Cardiac muscle cell (in vitro differentiated cells and primary cell): ENCODE data around the gene HLA-DPB1. TPM values are rescaled to one million over a fixed set of nuclear protein-coding genes. Genes with fewer than 3 reads are reported as not detected.
"Not testable (repeated sequence)": the region's sequence is repeated elsewhere in the genome, so short reads cannot be mapped to it uniquely, and the experiment has no call there.

Source experiments
- DNase-seq, 2 donors: peaks; one replicate each; pipeline versions ENCODE4 v3.0.0 to v3.0.0-alpha.2; 2010 to 2017; ENCODE audit warnings: low read depth in 1 of 2, low spot score in 1 of 2
- H3K27ac ChIP-seq: fragments of 200-600 bp; sonication (generic); 2 replicates; pipeline ENCODE4 v1.5.1; 2016
- H3K27me3 ChIP-seq: fragments of 200-600 bp; sonication (generic); 2 replicates; pipeline ENCODE4 v1.6.0; 2016; ENCODE audit warnings: control low read depth
- H3K36me3 ChIP-seq: fragments of 200-600 bp; sonication (generic); 2 replicates; pipeline ENCODE4 v1.5.1; 2016; ENCODE audit warnings: control low read depth
- H3K4me1 ChIP-seq: fragments of 200-600 bp; sonication (generic); 2 replicates; pipeline ENCODE4 v1.8.1; 2017; ENCODE audit warnings: low read depth, mild to moderate bottlenecking, mixed run types
- H3K4me3 ChIP-seq: fragments of 200-600 bp; sonication (generic); 2 replicates; pipeline ENCODE4 v1.5.1; 2016; ENCODE audit warnings: mild to moderate bottlenecking
- H3K9me3 ChIP-seq: fragments of 200-600 bp; sonication (generic); 2 replicates; pipeline ENCODE4 v1.5.1; 2017; ENCODE audit warnings: low read depth, mild to moderate bottlenecking, control low read depth
- CTCF ChIP-seq: IDR thresholded peaks from 2 replicates; pipeline ENCODE4 v1.5.1; 2012; ENCODE audit warnings: low read depth, mild to moderate bottlenecking, low read length
- polyA plus RNA-seq: library from polyadenylated mRNA; unstranded; fragments of >200 nt; fragmentation: Nextera tagmentation; extraction: Ambion mirVana; gene quantifications from 2 replicates; pipeline ENCODE4 v1.2.1, GENCODE V29; 2016
- total RNA-seq: library from RNA; depleted of rRNA; stranded (reverse); fragments of >200 nt; gene quantifications from 2 replicates; pipeline ENCODE4 v1.2.3, GENCODE V29; 2016

HLA-DPB1 gene
- total and polyA plus RNA-seq, 2 experiments from 2014 or later: 8.6 to 26.1 TPM

DNA sequence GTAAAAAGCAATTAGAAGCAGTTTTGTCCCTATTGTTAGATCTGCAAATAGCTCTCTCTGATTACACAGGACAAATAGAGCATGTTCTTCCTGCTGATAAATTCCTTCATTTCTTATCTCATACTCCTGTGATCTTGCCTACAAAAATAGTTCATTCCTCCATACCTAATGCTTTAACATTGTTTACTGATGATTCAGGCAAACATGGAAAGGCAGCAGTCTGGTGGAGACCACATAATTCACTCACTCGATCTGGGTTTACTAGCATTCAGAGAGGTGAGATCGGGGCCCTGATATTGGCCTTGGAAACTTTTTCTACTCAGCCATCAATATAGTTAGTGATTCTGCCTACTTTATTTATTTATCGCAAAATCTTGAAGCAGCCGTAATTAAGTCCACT lies 22.6 kb upstream of the HLA-DPB1 start:
- H3K9me3 ChIP-seq: no peaks in the 10 kb centered on the region
- no peak for TF ChIP-seq CTCF
- H3K27me3 ChIP-seq: no peaks in the 10 kb centered on the region
- peak in 1 of 2 donors; percentile 41 for DNase-seq
- no peaks in the 10 kb centered on the region for H3K36me3 ChIP-seq
- H3K4me1 ChIP-seq: no peaks in the 10 kb centered on the region
- H3K27ac ChIP-seq: no peak overlapping the region
- H3K4me3 ChIP-seq: no peak overlapping the region

GRCh38 chr6:33057222-33058150 lies 18.3 kb upstream of the HLA-DPB1 start:
- Histone ChIP-seq H3K4me1 (no peaks in the 10 kb centered on the region), H3K36me3 (no peaks in the 10 kb centered on the region), H3K9me3 (no peaks in the 10 kb centered on the region), H3K27me3 (no peaks in the 10 kb centered on the region), H3K27ac (no peak overlapping the region), H3K4me3 (no peak overlapping the region)
- no peak for DNase-seq
- TF ChIP-seq CTCF: no peak

GRCh38 chr6:33061987-33062386 lies 13.8 kb upstream of the HLA-DPB1 start:
- H3K36me3 ChIP-seq: no peaks in the 10 kb centered on the region
- no peak for TF ChIP-seq CTCF
- DNase-seq: peak in 1 of 2 donors; percentile 38
- no peak overlapping the region for H3K4me3 ChIP-seq
- H3K27ac ChIP-seq: no peak overlapping the region
- peaks cover 8% of the 10 kb centered on the region for H3K27me3 ChIP-seq
- no peaks in the 10 kb centered on the region for H3K9me3 ChIP-seq
- H3K4me1 ChIP-seq: no peaks in the 10 kb centered on the region

GRCh38 chr6:33063435-33063834 lies 12.4 kb upstream of the HLA-DPB1 start:
- not testable (repeated sequence) for H3K4me1 ChIP-seq, H3K27me3 ChIP-seq, H3K4me3 ChIP-seq, DNase-seq, H3K36me3 ChIP-seq, H3K9me3 ChIP-seq, H3K27ac ChIP-seq

- H3K4me3 ChIP-seq: no peak overlapping the region
- no peak for TF ChIP-seq CTCF
These were observed 11.1 kb upstream of the HLA-DPB1 start for GRCh38 chr6:33064723-33065122.

GRCh38 chr6:33065312-33065711 lies 10.5 kb upstream of the HLA-DPB1 start:
- no peak for DNase-seq

More at GRCh38 chr6:33064723-33065122, 11.1 kb upstream of the HLA-DPB1 start:
- H3K36me3 ChIP-seq: no peaks in the 10 kb centered on the region
- H3K9me3 ChIP-seq: no peaks in the 10 kb centered on the region
- no peak for DNase-seq
- no peak overlapping the region for H3K27ac ChIP-seq
- H3K4me1 ChIP-seq: no peaks in the 10 kb centered on the region
- peaks cover 8% of the 10 kb centered on the region for H3K27me3 ChIP-seq

More at GRCh38 chr6:33065312-33065711, 10.5 kb upstream of the HLA-DPB1 start:
- Histone ChIP-seq H3K4me3 (no peak overlapping the region), H3K4me1 (no peaks in the 10 kb centered on the region), H3K9me3 (no peaks in the 10 kb centered on the region), H3K27me3 (peaks cover 8% of the 10 kb centered on the region), H3K27ac (no peak overlapping the region), H3K36me3 (no peaks in the 10 kb centered on the region)
- TF ChIP-seq CTCF: no peak
